SKM-1 treated with dmso at 0.1 percent for 144 hours (cell line): Measurements from ENCODE around the gene THSD4.
"Not testable (repeated sequence)": the region's sequence is repeated elsewhere in the genome, so short reads cannot be mapped to it uniquely, and the experiment has no call there.

Experiments used
- DNase-seq: peaks from one replicate; lab custom pipeline; 2025; ENCODE audit not compliant: unreplicated experiment; lab: John Stamatoyannopoulos, UW

THSD4 gene

GRCh38 chr15:71252044-71252739, 136.9 kb downstream of the THSD4 start:
- no peak for DNase-seq

GRCh38 chr15:71252740-71253047, 137.4 kb downstream of the THSD4 start:
- DNase-seq, result no peak

GRCh38 chr15:71254491-71254890, 139.2 kb downstream of the THSD4 start:
- no peak for DNase-seq

- no peak for DNase-seq
These were observed 141.8 kb downstream of the THSD4 start for GRCh38 chr15:71256934-71257664.

- DNase-seq, result no peak
These were observed 144.6 kb downstream of the THSD4 start for GRCh38 chr15:71259866-71260265.

- no peak for DNase-seq
These were observed 146.1 kb downstream of the THSD4 start for GRCh38 chr15:71261418-71261817.

- no peak for DNase-seq
These were observed 146.6 kb downstream of the THSD4 start for GRCh38 chr15:71261909-71262308.

GRCh38 chr15:71262599-71262998, 147.3 kb downstream of the THSD4 start:
- DNase-seq, result no peak

GRCh38 chr15:71265606-71266005, 150.3 kb downstream of the THSD4 start:
- DNase-seq, result not testable (repeated sequence)

GRCh38 chr15:71271327-71271726, 156.1 kb downstream of the THSD4 start:
- DNase-seq, result no peak

GRCh38 chr15:71272932-71273331, 157.7 kb downstream of the THSD4 start:
- DNase-seq, result no peak

- DNase-seq, result no peak
These were observed 158.6 kb downstream of the THSD4 start for GRCh38 chr15:71273731-71274447.

- DNase-seq, result no peak
These were observed 159.2 kb downstream of the THSD4 start for GRCh38 chr15:71274448-71274798.

- no peak for DNase-seq
These were observed 159.8 kb downstream of the THSD4 start for GRCh38 chr15:71275098-71275497.

- no peak for DNase-seq
These were observed 160.5 kb downstream of the THSD4 start for GRCh38 chr15:71275566-71276335.

GRCh38 chr15:71276336-71276665, 161.0 kb downstream of the THSD4 start:
- no peak for DNase-seq

GRCh38 chr15:71278989-71279756, 163.9 kb downstream of the THSD4 start:
- peak; percentile 61 for DNase-seq

- DNase-seq, result no peak
These were observed 164.5 kb downstream of the THSD4 start for GRCh38 chr15:71279757-71280141.

GRCh38 chr15:71280206-71280605, 164.9 kb downstream of the THSD4 start:
- DNase-seq, result no peak

GRCh38 chr15:71281256-71281655, 166.0 kb downstream of the THSD4 start:
- no peak for DNase-seq

GRCh38 chr15:71282076-71282475, 166.8 kb downstream of the THSD4 start:
- DNase-seq, result no peak
